ENCODE measurements around the gene FOXD4L6. TPM values are rescaled to one million over a fixed set of nuclear protein-coding genes. Genes with fewer than 3 reads are reported as not detected.
A peak's percentile ranks its signal among the peaks of the same experiment; 100 is the strongest.
"Not testable (repeated sequence)": the region's sequence is repeated elsewhere in the genome, so short reads cannot be mapped to it uniquely, and the experiment has no call there.

FOXD4L6 gene
- total RNA-seq, 4 donors from 2014 or later: 0.19 to 1.1 (median 0.25) TPM; not detected in 1

GRCh38 chr9:41105557-41106253 lies 22.8 kb downstream of the FOXD4L6 start:
- not testable (repeated sequence) for DNase-seq (ENCODE audit: low spot score); ATAC-seq (ENCODE audit: low FRiP score)

DNA sequence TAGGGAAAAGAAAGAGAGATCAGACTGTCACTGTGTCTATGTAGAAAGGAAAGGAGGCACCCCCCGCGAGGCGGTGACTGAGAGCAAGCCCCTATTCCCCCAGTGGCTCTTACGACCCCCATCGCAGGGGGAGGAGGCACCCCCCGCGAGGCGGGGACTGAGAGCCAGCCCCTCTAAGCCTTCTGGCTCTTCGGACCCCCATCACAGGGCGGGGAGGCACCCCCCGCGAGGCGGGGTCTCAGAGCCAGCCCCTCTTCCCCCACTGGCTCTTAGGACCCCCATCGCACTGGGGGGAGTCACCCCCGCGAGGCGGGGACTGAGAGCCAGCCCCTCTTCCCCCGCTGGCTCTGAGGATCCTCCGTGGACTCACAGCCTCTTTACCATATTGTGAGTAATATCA lies 23.9 kb downstream of the FOXD4L6 start:
- ATAC-seq (ENCODE audit: low FRiP score); DNase-seq (ENCODE audit: low spot score): not testable (repeated sequence)

- ATAC-seq (ENCODE audit: low FRiP score); DNase-seq (ENCODE audit: low spot score): not testable (repeated sequence)
These were observed 28.0 kb downstream of the FOXD4L6 start for GRCh38 chr9:41100508-41100907.

- DNase-seq (ENCODE audit: low spot score); ATAC-seq (ENCODE audit: low FRiP score): not testable (repeated sequence)
These were observed 29.7 kb downstream of the FOXD4L6 start for GRCh38 chr9:41098759-41099158.

DNA sequence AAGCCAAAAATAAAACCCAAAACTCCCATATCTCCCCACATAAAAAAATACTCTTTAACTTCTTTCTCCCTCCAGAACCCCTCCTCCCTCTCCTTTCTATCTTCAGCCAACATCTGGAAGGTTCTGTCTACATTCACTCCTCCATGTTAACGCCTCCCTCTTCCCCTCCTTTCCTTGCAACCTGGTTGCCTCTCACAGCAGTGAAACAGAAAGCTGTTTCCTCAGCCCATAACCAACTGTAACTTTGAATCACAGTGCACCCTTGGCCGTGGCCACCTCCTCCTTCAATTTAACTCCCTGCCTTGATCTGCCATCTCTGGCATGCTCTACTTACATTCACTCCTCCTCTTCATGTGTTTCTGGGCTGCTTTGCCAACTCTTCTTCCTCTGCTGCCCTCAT lies 33.4 kb downstream of the FOXD4L6 start:
- peak; percentile 91 for ATAC-seq (ENCODE audit: low FRiP score)

DNA sequence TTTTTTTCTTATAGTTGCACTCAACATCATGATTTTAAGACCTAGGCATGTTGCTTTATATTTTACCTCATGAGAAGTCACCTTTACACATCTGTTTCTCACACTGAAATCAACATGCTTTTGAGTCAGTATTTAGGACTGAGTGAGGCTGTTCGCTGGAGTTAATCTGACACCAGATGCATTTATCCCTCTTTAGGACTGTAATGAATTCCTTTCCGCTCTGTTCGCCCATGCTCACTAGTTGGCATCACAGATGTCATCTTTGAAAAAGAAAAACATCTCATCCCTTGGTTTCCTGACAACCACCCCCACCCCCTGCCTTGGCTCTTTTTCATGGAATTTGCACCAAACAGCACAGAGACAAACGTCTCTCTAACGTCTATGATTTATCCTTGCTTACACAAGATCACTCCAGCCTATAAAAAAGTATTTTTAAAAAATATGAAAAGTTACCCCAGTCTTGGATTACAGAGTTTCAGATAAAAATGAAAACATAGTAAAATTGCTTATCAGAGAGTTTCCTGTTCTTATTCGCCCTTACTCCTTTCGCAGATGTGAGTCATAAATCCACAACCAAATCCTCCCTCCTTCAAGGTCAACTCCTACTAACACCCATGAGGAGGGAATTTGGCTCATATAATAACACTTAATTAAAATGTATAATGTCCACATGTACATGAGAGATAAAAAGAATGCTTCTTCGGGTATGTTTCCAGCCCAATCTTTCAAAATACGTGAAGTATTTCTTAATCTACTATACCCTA lies 34.3 kb downstream of the FOXD4L6 start:
- DNase-seq (ENCODE audit: low spot score): not testable (repeated sequence)

More for the DNA sequence above, 33.4 kb downstream of the FOXD4L6 start:
- not testable (repeated sequence) for DNase-seq (ENCODE audit: low spot score)

DNA sequence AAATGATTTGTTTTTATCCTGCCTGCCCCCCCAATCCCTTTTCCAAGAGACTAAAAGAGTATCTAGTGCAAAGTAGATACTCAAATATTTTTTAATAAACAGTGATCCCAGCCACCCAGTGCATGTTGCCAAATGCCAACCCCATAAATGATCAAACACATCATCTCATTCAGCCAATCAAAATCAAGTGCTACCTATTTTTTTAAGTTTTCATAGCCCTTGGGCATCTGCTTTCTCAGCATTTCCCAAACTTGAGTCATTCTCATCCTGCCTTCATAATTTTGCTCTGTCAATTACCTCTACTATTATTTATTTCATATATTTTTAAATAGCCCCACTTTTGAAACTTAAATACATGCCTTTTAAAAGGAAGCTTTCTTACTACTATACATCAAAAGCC lies 37.6 kb downstream of the FOXD4L6 start:
- not testable (repeated sequence) for ATAC-seq (ENCODE audit: low FRiP score); DNase-seq (ENCODE audit: low spot score)

More for the DNA sequence above, 34.3 kb downstream of the FOXD4L6 start:
- peak; percentile 78 for ATAC-seq (ENCODE audit: low FRiP score)

DNA sequence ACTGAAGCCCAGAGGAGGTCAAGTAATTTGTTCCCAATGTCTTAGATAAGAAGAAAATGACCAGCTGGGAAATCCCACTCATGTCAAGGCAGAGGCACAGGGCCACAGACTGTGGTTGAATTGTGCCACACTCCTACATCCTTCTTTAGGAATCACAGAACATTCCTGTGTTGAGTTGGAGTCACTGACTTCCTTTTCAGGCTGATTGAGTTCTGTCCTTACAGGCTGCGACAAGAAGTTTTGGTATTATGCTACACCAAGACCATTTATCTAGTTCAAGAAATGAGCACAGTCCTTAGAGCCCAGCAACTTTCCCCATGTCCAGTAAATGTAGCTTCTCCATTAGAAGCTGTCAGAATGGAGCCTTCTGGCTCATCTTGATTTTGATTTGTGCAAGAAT lies 38.1 kb downstream of the FOXD4L6 start:
- not testable (repeated sequence) for DNase-seq (ENCODE audit: low spot score)

GRCh38 chr9:41088450-41089059 lies 39.9 kb downstream of the FOXD4L6 start:
- ATAC-seq (ENCODE audit: low FRiP score): peak; percentile 84

More for the DNA sequence above, 38.1 kb downstream of the FOXD4L6 start:
- ATAC-seq (ENCODE audit: low FRiP score): not testable (repeated sequence)

GRCh38 chr9:41087929-41088328 lies 40.6 kb downstream of the FOXD4L6 start:
- ATAC-seq (ENCODE audit: low FRiP score): not testable (repeated sequence)

More at GRCh38 chr9:41088450-41089059, 39.9 kb downstream of the FOXD4L6 start:
- DNase-seq (ENCODE audit: low spot score): not testable (repeated sequence)

DNA sequence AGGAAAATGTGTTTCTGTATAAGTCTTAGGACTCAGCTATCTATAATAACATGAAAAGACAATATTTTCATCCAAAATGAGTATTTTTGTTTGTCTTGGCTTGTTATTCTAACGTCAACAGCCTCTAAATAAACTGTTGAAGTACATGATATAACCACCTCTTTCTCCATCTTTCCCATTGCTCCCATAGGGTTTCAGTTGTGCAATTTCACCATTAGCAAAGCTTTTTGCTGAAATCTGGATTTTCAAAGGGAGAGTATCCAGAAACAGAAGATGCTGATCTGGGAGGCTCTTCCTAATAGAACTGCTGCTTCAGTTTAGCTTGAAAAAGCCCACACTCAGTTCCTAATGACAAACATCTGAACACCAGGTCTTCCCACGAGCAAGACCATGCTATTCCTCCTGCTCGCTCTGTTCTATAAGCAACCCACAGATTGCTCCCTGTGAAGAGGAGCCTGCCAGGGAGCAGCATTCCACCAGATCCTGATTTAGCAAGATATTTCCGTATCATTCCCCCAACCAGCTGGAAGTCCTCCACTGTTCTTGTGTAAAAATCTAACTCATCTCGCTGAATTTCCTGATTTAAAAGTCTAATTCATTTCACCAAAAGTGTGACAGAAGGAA lies 41.2 kb downstream of the FOXD4L6 start:
- ATAC-seq (ENCODE audit: low FRiP score): peak; percentile 29
- DNase-seq (ENCODE audit: low spot score): not testable (repeated sequence)

More at GRCh38 chr9:41087929-41088328, 40.6 kb downstream of the FOXD4L6 start:
- not testable (repeated sequence) for DNase-seq (ENCODE audit: low spot score)

DNA sequence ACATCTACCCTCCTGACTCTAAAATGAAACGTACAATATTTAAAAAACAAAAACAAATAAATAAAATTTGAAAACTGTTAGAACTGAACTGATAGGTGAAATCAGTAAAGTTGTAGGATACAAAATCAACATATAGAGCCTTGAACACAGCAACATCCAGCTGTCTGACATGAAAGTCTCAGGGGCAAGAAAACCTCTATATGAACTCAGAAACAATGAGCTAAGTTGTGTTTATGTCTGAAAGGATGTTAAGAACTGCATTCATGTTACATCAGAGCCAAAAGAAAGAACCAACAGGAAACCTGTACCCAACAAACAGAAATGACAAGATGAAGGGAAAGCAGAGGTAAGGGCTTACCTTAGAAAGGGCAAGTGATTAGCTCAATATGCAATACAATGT lies 41.8 kb downstream of the FOXD4L6 start:
- ATAC-seq (ENCODE audit: low FRiP score); DNase-seq (ENCODE audit: low spot score): not testable (repeated sequence)

GRCh38 chr9:41086215-41086614 lies 42.3 kb downstream of the FOXD4L6 start:
- DNase-seq (ENCODE audit: low spot score); ATAC-seq (ENCODE audit: low FRiP score): not testable (repeated sequence)

DNA sequence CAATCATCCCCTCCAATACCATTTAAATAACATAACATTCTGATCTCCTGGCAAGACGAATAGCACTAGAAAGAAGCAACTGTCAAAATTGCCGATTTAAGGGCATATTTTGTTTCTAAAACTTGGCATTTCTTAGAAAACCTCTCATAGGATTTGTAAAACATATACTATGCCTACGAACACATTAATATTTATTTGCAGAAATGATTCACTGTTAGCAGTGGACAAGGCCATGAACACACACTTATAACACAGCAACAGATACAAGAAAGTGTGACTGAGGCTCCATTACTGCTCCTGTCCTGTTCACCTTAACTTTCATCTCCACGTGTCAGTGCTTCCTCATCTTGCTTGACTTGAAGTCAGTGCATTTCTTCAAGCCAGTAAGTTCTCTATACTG lies 46.1 kb downstream of the FOXD4L6 start:
- not testable (repeated sequence) for ATAC-seq (ENCODE audit: low FRiP score); DNase-seq (ENCODE audit: low spot score)

GRCh38 chr9:41079464-41079863 lies 49.0 kb downstream of the FOXD4L6 start:
- DNase-seq (ENCODE audit: low spot score); ATAC-seq (ENCODE audit: low FRiP score): not testable (repeated sequence)

DNA sequence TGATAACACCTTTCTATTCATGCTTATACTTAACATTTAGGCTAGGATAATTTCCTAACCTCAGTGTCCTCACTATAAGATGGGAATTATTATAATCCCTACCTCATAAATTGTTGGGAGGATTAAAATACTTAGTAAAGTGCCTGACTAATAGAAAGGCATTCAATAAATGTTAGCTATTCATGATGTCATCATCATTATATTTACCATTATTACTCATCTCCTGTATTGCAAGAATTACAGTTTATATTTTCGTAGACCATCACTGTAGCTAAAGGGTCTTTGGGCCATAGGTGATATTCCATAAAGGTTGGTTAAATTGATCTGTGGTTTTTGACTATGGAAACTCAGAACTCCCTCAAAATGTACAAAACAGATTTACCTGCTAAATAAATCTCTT lies 50.9 kb downstream of the FOXD4L6 start:
- ATAC-seq (ENCODE audit: low FRiP score); DNase-seq (ENCODE audit: low spot score): not testable (repeated sequence)

Data from omental fat pad (tissue), 4 donors.